HG03097 (cell line): ENCODE measurements around the gene P2RX6.
A peak's percentile ranks its signal among the peaks of the same experiment; 100 is the strongest.

Experiments used
- ATAC-seq: cut with Tn5 transposase; IDR thresholded peaks from one replicate; pipeline ENCODE4 v1.9.1; 2021; ENCODE audit not compliant: unreplicated experiment, low FRiP score

Gene P2RX6

DNA sequence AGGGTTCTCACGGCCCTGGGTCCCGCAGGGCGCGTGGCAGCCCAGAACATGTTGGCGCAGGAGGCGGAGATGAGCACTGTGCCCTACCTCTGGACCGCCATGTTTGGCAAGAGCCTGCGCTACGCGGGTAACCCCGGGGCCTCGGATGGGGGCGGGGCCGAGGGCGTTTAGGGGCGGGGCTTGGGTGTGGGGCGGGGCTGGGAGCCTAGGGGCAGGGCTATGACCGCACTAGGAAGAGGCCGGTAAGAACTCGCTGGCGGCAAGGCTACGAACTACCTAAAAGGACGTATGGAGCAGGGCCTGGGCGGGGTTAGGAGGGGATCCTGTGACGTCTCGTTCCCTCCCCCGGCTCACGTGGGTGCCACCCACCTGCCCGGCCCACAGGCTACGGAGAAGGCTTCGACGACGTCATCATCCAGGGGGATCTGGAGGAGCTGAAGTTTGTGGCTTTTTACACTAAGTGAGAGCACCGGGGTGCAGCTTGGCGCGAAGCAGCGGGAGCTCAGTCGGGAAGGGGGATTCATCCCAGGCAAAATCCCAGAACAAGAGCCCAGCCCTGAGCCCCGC is 35.6 kb upstream of the P2RX6 start:
- ATAC-seq: no peak

DNA sequence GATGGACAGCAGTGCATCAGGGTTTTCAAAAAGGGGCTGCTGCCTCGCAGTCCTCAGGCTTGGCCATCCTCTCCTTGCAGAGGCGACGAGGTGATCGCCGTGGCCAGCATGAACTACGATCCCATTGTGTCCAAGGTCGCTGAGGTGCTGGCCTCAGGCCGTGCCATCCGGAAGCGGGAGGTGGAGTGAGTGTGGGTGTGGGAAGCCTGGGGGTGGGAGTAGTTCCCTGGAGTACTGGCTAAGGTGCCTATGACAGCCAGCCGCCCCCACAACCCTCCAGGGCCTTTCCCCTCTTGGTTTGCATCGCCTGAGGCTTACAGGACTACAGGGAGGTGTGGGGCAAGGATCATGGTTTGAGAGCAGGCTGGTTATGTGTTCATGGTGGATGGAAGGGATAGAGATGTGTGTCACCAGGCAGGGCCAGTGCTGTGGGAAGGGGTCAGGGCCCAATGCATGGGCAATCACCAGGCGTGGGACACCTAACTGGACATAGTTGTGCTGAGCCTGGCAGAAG is 35.0 kb upstream of the P2RX6 start:
- ATAC-seq: no peak

DNA sequence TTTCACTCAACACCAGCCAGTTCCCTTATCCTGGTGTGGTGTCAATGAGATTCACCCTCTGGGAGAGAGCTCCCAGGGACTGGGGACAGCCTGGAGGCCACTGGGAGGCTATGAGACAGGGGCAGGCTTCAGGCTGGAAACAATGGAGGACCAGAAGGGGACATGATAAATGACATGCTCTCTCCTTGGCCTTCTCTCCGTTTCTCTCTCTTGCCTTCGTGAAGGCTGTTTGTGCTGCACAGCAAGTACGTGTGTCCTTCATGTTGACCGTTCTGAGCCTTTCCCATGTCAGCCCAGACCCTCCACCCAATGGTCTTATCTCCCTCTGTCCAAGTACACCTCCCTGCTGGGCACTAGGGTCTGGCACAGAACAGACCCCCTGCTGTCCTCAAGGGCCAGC is 34.4 kb upstream of the P2RX6 start:
- no peak for ATAC-seq

DNA sequence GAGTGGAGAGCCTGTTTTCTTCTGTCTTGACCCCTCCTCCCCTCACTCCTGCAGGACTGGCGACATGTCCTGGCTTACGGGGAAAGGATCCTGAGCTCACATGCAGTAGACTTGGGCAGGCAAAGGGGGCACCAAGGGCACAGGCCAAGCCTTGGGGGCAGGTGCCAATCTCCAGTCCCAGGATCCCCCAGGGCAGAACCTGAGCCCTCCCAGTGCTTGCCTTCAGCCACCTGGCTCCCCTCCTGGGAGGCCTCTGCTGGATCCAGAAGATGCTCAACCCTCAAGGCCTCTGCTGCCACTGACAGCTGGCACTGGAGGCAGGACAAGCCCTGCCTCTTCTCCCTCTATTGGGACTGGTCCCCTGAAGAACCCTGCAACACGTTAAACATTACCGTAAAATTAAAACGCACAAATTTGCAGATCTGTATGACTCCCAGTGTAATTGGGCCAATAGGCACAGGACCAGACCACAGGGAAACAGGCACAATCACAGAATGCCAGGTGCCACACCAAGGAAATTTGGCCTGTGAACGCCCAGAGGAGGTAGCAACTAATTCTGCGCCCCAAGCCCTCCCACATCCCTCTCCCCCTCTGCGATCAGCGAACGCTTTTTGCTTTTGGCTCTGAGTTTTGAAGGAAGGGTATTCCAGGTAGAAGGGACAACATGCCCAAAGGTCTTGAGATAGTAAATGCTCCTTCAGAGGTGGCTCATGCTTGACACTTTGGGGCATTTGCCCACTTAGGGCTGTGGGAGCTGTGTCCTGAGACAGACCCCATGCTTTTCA is 33.8 kb upstream of the P2RX6 start:
- peak; percentile 7 for ATAC-seq

DNA sequence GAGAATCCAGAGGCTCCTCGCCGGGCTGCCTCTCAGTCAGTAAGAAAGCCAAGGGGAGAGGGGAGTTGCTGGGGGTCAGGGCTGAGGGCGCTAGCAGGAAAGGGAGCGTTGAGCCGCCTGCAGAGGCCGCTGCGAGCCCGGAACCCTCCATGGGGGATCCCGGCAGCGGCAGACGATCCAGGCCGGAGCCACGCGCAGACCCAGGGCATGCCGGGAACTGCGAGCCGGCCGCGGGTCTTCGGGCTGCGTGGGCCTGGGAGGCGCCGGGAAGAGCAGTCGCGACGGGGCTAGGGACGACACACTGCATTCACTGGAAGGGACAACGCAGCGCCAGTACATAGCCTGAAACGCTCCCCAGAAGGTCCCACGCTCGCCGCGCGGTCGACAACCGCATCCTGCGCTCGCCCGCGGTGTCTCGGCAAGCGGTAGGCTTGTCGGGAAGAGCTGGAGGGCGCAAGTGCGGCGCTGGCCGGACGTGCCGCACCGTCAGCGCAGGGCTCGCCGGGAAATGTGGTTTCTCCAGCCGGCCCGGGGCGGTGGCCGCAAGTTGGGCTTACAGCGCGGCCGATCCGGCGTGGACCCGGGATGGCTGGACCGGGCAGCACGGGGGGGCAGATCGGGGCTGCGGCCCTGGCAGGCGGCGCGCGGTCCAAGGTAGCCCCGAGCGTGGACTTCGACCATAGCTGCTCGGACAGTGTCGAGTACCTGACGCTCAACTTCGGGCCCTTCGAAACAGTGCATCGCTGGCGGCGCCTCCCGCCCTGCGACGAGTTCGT is 33.0 kb upstream of the P2RX6 start, which contains the start of gene LZTR1:
Gene LZTR1 (plus strand): TSS at position 511 of the 776 bp plus-strand sequence. CDS start 75 bp downstream, at position 586.
- peak; percentile 63 for ATAC-seq

DNA sequence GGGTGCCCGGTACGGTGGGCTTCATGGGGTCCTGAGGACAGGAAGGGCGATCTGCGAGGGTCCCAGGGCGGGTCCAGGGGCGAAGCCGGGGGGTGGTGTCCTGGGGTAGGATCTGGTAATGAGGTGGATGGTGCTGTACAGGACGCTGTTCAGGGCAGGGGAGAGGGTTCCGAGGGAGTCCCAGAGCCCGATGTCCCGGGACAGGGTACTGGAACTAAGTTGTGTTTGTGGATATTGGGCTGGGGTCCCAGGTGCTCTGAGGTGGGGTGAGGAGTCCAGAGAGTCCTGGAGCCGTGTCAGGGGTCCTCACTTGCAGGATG is 32.4 kb upstream of the P2RX6 start:
- ATAC-seq: peak; percentile 2

DNA sequence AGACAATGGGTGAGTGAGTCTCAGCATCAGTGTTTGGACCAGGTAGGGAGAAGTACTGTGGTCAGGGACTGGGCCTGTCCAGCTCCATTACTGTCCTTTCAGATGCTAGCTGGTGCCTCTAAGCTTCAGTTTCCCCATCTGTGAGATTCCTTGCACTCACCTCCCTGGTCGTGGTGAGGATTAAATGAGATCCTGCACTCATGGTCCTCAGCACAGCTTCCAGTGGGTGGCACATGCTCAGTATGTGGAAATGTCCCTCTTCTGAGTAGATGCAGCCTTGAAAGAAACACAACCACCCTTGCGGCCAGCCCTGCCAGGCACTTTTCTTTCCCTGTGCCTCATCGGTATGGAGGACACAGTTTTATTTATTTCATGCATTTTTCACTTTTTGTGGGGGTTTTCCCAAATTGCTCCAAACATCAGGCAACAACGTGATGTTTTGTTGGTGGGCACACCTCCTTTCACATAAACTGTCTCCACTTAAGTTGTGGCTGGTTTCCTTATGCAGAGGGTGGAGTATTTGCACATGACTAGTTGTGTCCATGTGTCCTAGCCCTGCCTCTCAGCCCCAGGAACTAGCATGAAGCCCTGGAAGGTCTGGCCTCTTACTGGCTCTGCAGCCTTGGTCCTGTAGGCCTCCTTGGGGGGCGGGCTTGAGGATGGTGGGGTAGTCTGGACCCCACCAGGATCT is 31.7 kb upstream of the P2RX6 start:
- no peak for ATAC-seq

DNA sequence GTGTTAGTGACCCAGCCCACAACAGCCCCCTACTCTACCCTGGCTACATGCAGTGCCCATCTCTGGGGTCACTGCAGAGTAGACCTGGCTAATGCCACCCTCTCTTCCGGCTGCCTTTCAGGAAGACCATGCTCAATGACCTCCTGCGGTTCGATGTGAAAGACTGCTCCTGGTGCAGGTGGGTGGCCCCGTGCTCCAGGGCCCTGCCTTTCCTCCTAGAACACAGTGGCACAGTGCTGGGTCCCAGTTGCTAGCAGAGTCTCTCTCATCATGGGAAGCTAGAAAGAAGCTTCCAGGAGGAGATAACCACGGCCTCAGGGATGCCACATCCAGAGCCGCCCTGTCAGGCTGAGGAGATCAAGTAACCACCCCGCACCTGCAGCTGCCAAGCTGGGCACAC is 29.2 kb upstream of the P2RX6 start:
- no peak for ATAC-seq

DNA sequence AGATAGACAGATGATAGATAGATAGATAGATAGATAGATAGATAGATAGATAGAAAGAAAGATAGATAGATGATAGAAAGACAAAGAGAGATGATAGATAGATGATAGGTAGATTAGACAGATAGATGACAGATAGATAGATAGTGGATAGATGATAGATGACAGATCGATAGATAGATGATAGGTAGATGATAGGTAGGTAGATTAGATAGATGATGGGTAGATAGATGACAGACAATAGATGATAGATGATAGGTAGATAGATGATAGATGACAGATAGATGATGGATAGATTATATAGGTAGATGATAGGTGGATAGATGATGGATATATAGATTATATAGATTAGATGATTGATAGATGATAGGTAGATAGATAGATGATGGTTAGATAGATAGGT is 28.6 kb upstream of the P2RX6 start:
- no peak for ATAC-seq

DNA sequence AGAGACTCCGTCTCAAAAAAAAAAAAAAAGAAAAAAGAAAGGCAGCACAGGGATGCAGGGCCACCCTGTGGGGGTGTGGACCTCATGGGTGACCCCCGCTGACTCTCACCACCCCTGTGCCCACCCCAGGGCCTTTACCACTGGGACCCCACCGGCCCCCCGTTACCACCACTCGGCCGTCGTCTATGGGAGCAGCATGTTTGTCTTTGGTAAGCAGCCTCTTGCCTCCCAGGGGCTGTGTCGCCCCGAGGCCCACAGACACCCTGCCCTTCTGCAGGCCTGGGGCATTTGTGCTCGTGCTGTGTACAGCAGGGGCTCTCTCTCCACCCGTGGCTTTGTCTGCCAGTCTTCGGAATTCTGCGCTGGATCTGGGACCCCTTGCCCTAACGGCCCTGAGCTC is 27.6 kb upstream of the P2RX6 start:
- ATAC-seq: no peak

DNA sequence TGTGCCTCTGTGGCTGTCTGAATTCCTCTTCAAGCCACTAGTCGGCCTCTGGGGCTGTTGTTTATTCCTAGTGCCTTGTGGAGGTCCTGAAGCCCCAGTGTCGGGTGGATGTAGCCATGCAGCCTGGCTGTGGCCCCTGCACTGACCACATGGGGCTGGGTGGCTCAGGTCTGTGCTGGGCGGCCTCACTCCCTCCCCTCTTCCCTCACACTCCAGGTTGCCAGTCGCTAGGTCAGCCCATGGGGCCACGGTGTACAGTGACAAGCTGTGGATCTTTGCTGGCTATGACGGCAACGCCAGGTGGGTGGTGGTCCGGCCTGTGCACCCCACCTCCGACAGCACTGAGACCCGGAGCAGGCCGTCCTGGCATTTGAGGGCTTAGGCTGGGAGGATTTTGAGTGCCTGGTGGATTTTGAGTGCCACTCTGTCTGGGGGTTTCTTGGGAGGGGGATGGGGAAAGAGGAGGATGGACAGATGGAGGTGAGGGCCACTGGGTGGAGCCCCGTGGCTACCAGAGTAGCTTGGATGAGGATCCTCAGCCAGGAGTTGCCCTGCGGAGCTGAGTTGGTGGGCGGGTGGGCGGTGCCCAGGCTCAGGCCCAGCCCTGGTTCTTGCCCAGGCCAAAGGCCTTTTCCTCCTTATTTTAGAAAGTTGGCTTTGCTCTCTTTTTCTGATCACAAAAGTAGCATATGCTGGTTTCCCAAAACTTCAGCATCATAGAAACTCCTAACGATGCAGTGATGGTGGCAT is 26.2 kb upstream of the P2RX6 start:
- ATAC-seq: no peak

DNA sequence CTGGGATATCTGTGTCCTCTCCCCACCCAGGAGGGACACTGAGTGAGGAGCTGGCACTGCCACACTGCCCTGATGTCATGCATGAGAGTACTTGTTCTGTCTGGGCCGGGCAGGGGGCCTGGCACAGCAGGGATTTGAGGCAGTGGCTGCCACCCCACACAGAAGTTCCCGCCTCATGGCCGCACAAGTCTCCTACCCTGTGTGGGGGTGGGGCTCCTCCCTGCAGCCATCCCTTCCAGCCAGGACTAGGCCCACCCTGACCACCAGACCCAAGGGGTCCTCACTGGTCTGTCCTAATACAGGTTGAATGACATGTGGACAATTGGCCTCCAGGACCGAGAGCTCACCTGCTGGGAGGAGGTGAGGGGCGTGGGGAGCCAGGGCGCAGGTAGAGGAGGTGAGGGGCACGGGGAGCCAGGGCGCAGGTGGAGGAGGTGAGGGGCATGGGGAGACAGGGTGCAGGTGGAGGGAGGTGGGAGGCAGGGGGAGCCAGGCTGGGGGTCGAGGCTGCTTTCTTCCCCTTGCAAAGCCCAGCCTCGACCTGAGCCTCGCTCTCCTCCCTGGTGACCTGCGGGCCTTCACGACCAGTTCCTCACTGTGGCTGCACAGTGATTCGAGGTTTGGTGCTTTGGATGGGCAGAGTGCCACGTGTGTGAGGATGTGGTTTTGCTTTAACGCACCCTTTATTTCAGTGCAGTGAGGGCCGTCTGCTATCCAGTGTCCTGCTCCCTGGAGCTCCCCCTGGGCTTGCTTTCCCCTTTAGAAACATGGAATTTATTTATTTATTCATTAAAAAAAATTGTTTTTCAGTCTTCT is 25.4 kb upstream of the P2RX6 start:
- no peak for ATAC-seq

DNA sequence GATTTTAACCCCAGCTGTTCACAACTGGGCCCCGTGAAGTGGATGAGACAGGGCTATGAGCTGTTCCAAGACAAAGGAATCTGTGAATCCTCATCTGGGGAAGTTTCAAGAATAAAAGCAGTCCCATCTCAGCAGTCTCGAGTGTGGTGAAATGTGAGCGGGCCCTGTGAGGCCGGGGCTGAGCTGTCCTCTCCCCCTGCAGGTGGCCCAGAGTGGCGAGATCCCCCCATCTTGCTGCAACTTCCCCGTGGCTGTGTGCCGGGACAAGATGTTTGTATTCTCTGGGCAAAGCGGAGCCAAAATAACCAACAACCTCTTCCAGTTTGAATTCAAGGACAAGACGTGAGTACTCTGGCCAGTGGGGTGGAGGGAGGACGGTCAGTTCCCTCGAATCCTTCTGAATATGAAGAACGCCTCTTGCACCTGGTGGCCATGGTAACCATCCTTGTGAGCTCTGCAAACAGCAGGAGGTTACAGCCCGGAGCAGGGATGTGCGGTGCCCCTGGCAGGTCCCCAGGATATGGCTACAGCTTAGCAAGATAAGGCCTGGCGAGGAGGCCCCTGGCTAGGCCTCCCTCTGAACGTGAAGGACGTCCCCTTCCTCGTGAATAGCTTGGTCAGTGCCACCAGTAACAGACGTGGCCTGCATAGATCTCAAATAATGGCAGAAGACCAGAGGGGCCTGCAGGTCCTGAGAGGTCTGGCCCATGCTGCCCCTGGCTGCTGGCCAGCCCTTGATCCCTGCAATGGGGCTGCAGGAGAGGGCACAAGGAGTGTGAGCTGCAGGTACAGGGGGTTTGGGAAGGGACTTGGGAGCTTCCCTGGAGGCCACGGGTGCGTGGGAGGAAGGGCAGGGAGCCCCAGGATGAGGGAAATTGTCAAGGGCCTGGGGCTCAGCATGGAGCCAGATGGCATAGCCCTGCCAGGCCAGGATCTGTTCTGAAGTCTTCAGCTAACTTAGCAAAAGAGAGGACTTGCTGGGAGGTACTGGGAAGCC is 24.5 kb upstream of the P2RX6 start:
- no peak for ATAC-seq

DNA sequence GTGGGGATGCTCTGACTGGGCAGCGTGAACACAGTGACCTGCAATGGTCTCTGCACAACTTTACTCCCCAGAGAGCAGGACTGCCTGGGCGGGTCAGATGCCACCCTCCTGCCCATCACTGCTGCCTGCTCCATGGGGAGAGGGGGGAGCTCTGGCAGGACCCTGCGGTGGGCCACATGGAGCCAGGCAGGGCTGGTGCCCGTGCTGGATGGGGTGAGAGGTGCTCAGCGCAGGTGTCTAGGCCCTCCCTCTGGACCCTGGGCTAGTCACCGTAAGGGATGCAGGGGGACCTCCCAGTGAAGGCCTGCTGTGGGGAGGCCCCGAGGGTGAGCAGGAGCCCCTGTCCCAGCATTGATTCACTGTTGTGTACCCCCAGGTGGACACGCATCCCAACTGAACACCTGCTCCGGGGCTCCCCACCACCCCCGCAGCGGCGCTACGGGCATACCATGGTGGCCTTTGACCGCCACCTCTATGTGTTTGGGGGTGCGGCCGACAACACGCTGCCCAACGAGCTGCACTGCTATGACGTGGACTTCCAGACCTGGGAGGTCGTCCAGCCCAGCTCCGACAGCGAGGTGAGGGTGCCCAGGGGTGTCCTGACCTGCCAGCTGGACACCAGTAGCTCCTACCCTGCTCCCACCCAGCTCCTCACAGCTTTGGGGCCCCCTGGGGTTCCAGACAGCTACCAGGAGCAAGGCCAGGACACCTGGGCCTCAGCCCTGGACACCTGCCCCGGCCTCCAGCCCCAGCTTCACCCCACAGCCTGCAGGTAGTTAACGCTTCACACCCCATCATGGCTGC is 23.5 kb upstream of the P2RX6 start:
- ATAC-seq: no peak

DNA sequence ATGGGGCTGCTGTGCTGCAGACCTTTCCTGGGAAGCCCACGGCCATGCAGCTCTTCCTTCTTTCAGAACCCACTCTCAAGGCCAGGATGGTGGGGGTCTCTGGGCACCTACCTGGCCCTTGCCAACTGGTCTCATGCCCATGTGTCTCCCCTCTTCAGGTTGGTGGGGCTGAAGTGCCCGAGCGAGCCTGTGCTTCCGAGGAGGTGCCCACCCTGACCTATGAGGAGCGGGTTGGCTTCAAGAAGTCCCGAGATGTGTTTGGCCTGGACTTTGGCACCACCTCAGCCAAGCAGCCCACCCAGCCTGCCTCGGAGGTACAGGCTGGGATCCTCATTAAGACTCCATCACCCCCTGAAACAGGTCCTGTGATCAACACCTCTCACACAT is 22.9 kb upstream of the P2RX6 start:
- ATAC-seq: no peak

DNA sequence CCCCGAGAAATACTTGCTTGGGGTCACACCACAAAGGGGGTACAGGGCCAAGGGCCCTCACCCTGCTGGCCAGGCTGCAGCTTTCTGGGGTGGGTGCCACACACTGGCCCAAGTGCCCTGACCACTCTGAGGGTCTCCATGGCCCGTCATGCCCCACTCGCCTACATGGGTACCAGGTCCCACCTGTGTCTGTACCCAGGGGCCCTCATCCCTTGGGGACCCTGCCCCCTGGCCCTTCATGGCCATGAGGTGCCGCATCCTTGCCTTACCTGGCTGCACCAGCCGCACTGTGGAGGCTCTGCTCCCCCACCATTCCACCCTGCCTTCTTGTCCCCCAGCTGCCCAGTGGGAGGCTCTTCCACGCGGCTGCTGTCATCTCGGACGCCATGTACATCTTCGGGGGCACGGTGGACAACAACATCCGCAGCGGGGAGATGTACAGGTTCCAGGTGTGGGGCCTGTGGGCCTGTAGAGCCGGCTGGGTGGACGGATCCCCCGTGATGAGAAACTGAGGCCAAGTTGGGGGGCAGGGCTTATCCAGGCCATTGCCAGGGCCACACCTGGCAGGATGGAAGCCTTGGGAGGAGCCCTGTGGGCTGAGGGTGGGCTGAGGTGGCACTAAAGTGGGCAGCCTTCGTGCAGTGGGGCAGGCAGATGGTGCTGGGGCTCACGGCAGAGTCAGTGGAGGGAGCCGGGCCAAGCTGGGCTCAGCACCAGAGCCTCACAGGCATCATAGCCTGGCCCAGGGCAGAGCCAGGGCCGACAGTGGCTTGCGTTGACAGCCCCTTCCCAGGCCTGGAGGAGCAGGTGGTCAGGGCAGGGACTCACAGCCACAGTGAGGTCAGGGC is 22.3 kb upstream of the P2RX6 start:
- ATAC-seq: no peak
